A673 (cell line): Measurements from ENCODE around the gene C1orf21. TPM values are rescaled to one million over a fixed set of nuclear protein-coding genes. Genes with fewer than 3 reads are reported as not detected.

Experiments
- BruUV-seq: library from RNA; stranded (reverse); fragments of 400-500 nt; replicated peaks from 2 replicates; lab custom pipeline; 2021; lab: Mats Ljungman, UMichigan
- CTCF ChIA-PET: fragments of 300-600 bp; sonication (Branson Sonifier 250); formaldehyde crosslinking; loops from one replicate; lab custom pipeline; 2022; ENCODE audit warnings: antibody characterized with exemption; lab: Charles Lee
- POLR2A ChIA-PET: fragments of 300-600 bp; sonication (Branson Sonifier 250); formaldehyde crosslinking; loops from one replicate; lab custom pipeline; 2022; ENCODE audit warnings: antibody characterized with exemption; ENCODE audit not compliant: low non-redundant PET; lab: Charles Lee
- DNase-seq: peaks from one replicate; pipeline ENCODE4 v3.0.0-alpha.2; 2015; ENCODE audit warnings: low spot score
- H3K27ac ChIP-seq: fragments of 200-600 bp; sonication (generic); 2 replicates; pipeline ENCODE4 v1.5.1; 2016; ENCODE audit warnings: mixed run types, low read depth, mild to moderate bottlenecking, mixed read lengths, antibody characterized with exemption, low read length; ENCODE audit not compliant: poor library complexity, severe bottlenecking
- H3K27me3 ChIP-seq: fragments of 200-600 bp; sonication (generic); replicated peaks from 2 replicates; pipeline ENCODE4 v1.6.1; 2017; ENCODE audit warnings: mixed run types, low read depth, mild to moderate bottlenecking, mixed read lengths, antibody characterized with exemption, low read length; ENCODE audit not compliant: insufficient read depth, poor library complexity
- H3K36me3 ChIP-seq: fragments of 200-600 bp; sonication (generic); 2 replicates; pipeline ENCODE4 v1.6.1; 2016; ENCODE audit warnings: mixed run types, mild to moderate bottlenecking, mixed read lengths, antibody characterized with exemption, low read length; ENCODE audit not compliant: insufficient read depth, poor library complexity, severe bottlenecking
- H3K4me1 ChIP-seq: fragments of 200-600 bp; sonication (generic); 2 replicates; pipeline ENCODE4 v1.6.1; 2017; ENCODE audit warnings: mixed run types, mild to moderate bottlenecking, mixed read lengths, antibody characterized with exemption, low read length; ENCODE audit not compliant: insufficient read depth, poor library complexity, severe bottlenecking
- H3K4me3 ChIP-seq: fragments of 200-600 bp; sonication (generic); 2 replicates; pipeline ENCODE4 v1.5.1; 2016; ENCODE audit warnings: low read depth, mixed run types, mild to moderate bottlenecking, mixed read lengths, low read length; ENCODE audit not compliant: poor library complexity, severe bottlenecking
- H3K9me3 ChIP-seq: fragments of 200-600 bp; sonication (generic); 2 replicates; pipeline ENCODE4 v1.6.1; 2016; ENCODE audit warnings: mixed run types, low read depth, mild to moderate bottlenecking, mixed read lengths, antibody characterized with exemption, low read length; ENCODE audit not compliant: poor library complexity, severe bottlenecking
- CTCF ChIP-seq: fragments of 300-800, 200-600 bp; sonication (generic); conservative IDR thresholded peaks from 2 replicates; pipeline ENCODE4 v1.5.1; 2017; ENCODE audit warnings: low read depth, mild to moderate bottlenecking, antibody characterized with exemption, low read length, moderate library complexity, mixed read lengths
- EZH2 ChIP-seq: fragments of 200-600 bp; sonication (generic); IDR thresholded peaks from 2 replicates; pipeline ENCODE4 v1.6.1; 2017; ENCODE audit warnings: borderline replicate concordance, low read depth, mild to moderate bottlenecking, mixed read lengths, antibody characterized with exemption, low read length; ENCODE audit not compliant: poor library complexity, severe bottlenecking
- intact Hi-C: fragments of 100-400 bp; cut with micrococcal nuclease; formaldehyde crosslinking; loops from one replicate; pipeline ENCODE4 v1.10.0; 2022; ENCODE audit not compliant: unreplicated experiment
- total RNA-seq: library from RNA; stranded (reverse); gene quantifications from 2 replicates; pipeline ENCODE4 v1.2.3, GENCODE V29; 2021

Gene C1orf21
- total RNA-seq, 1 experiment from 2014 or later = 31.3 TPM

- no peak for DNase-seq
- Histone ChIP-seq H3K27me3 (no peaks in the 10 kb centered on the region), H3K27ac (no peak overlapping the region), H3K4me1 (peaks cover 25% of the 10 kb centered on the region), H3K4me3 (no peak overlapping the region), H3K9me3 (no peaks in the 10 kb centered on the region), H3K36me3 (no peaks in the 10 kb centered on the region)
- intact Hi-C loops = no loop called here
- ChIA-PET POLR2A (no interaction called here), CTCF (no interaction called here)
- no TSS peak for BruUV-seq
- TF ChIP-seq EZH2 (no peak), CTCF (no peak)
These were observed 5.2 kb downstream of the C1orf21 start for GRCh38 chr1:184392067-184392466.

GRCh38 chr1:184392779-184393522 is 6.1 kb downstream of the C1orf21 start:
- intact Hi-C loops = no loop called here
- Histone ChIP-seq H3K4me1 (peaks cover 25% of the 10 kb centered on the region), H3K9me3 (no peaks in the 10 kb centered on the region), H3K36me3 (no peaks in the 10 kb centered on the region), H3K27ac (no peak overlapping the region), H3K4me3 (no peak overlapping the region), H3K27me3 (no peaks in the 10 kb centered on the region)
- ChIA-PET CTCF (no interaction called here), POLR2A (no interaction called here)
- no TSS peak for BruUV-seq
- TF ChIP-seq EZH2 (no peak), CTCF (no peak)
- DNase-seq = no peak

- ChIA-PET POLR2A (no interaction called here), CTCF (no interaction called here)
- H3K4me1 ChIP-seq = peaks cover 22% of the 10 kb centered on the region
- no TSS peak for BruUV-seq
- intact Hi-C loops = no loop called here
- H3K9me3 ChIP-seq = no peaks in the 10 kb centered on the region
- H3K27me3 ChIP-seq = no peaks in the 10 kb centered on the region
- no peak for TF ChIP-seq CTCF
- no peak for TF ChIP-seq EZH2
- no peak for DNase-seq
- H3K36me3 ChIP-seq = no peaks in the 10 kb centered on the region
- H3K27ac ChIP-seq = no peak overlapping the region
- no peak overlapping the region for H3K4me3 ChIP-seq
These were observed 7.1 kb downstream of the C1orf21 start for GRCh38 chr1:184393962-184394361.
